Activated CD4-positive, alpha-beta T cell treated with anti-CD3 and anti-CD28 coated beads, Interleukin-10, Interleukin-2, amounts not matched to agents 100 ng/mL and 50 ng/mL, durations not matched to agents 16 hours and 8 hours (primary cell): Measurements from ENCODE around the gene UPK3A.

ENCODE experiments used
- DNase-seq: peaks from one replicate; pipeline ENCODE4 v3.0.0-alpha.2; 2020

The UPK3A gene

DNA sequence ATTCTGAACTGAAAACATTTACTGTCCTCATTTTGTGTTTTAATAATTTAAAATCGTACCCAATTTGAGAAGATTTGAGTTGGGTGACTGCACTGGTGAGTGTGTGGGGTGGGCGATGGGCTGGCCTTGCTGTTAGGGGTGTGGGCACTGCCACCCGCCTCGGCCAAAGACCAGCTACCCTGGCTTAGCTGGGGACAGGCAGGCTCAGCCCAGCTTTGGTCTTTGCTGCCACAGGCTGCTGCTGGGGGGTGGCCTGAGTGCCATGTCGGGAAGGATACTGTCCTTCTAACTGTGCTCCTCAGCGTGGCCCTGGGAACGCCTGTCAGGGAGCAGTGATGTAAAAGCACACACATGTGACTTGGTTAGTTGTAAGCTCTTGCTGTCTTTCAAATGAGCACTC is 47.3 kb downstream of the UPK3A start:
- DNase-seq, result no peak

DNA sequence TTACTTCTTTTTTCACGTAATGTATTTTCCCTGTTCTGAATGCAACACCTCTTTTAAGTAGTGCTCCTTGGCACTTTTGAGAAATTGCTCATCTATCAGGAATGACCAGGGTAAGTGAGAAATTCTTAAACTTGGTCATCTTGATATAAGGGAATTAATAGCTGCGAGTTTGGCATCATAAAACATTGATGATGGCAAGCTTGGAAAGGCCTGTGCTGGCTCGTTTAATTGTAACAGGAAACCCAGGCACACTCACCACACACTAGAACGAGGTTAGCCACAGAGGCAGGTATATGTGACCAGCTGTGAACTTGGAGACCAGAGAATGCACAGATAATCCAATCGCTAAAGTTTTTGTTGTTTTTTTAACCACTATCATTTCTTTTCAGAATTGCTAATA is 49.3 kb downstream of the UPK3A start:
- no peak for DNase-seq

DNA sequence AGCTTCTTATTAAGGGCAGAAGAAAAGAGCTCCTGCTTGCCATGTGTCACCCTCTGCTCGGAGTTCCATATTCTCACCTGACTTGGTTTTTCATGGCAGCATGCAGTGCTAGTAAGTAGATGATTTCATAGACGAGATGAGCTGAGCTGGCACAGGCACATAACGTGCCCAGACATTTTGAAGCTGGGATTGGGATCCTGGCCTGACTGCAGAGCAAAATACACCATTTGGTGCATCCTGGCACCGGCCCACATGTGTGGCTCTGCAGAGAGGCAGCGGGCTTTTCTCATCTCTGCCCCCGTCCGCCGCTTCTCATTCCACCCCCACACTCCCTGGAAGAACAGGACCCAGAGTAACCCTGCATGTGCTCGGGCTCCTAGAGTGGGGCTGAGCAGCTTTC is 49.8 kb downstream of the UPK3A start:
- DNase-seq, result no peak

DNA sequence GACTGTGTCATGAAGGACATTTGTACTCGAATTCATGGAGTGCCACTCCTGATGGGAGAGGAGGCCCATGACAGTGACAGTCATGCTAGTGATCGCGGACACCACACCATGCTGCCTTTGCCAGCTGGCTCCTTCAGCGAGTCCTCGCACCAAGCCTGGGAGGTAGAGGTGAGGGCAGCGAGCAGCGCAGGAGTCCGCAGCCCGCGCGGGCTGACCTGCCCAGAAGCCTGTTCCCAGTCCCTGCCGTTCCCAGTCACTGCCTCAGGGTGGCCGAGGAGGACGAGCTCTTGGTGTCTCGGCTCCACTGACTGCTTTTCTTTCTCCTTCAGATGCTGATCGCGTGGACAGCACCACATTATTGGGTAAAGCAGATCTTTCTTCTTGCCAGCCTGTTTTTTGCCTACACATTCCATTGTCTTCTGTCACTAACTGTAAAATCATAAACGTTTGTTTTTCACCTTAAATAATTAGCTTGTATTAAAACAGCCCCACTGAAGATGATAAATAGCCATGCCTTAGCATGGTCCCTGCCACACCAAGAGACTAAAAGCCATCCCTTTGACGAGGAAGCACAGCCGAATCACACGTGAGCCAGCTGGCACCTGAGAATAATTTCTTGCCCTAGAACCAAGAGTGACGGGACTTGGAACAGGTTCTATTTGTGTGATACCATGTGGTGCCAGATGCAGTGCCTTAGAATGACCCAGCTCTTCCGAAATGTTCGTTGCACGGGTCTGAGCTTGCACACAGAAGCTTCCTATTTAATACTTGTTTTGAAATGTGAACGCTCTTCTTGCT is 50.5 kb downstream of the UPK3A start:
- no peak for DNase-seq

DNA sequence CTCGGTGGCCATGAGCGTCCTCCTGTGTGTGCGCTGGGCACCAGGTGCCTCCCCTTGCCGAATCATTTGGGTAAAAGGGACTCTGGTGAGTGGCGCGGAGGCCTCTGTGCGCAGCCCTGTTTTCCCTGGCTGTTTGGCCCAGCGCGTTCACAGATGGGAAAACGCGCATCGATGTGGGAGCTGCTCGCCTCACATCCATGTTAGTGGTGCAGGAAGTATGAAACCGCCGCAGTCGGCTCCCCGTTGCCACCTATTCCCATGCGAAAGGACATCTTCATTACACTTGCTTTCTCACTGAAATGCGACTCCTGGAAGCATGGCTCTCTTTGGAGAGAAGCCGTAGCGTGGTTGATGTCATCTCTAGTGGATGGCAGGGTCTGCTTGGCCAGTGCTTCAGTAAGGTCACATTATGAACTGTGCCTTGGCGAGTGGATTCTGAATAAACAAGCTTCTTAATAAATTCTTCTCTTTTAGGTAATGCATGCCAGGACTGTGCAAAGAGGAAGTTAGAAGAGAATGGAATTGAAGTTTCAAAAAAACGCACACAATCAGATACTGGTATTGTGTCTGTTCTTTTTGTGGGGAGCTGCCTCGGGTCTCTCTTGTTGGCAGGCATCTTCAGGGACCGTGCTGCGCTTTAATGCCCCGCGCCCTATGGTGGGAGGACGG is 51.2 kb downstream of the UPK3A start:
- no peak for DNase-seq

DNA sequence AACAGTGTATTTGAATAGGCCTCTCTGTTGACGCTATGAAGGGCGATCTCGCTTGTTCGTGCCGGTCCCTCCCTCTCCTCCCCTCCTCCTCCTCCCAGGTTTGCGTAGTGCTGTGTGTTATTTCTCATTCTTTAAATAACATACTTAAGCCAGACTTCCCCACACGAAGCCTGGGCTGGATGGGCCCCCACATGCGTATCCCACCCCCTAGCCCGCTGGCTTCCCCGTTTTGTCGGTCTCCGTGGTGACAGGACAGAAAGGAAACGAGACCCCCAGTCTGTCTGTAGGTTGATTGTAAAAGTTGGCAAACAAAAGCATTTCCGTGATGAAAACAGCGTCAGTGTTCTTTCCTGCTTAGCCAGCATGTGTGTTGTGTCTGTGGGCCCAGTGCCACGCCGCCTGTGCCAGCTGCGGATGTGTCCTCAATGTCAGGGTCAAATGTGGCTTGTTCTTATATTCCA is 52.3 kb downstream of the UPK3A start:
- DNase-seq, result no peak

DNA sequence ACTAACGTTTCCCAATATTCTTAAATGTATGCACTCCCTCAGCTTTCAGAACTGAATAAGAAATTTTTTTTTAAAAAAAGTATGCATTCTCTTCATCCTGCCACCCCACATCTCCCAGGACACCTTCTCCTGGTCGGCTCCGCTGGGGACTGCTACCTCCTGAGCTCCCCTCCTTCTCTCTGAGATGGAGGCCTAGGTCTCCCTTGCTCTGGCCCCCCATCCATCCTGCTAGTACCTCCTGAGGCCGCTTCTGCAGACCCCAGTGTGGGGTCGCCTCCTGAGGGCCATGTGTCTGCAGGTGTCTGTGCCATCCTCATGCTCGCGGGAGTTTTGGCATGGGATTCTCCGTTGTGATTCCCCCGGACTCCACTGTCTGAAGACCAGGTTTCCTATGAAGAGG is 52.8 kb downstream of the UPK3A start:
- DNase-seq, result no peak

DNA sequence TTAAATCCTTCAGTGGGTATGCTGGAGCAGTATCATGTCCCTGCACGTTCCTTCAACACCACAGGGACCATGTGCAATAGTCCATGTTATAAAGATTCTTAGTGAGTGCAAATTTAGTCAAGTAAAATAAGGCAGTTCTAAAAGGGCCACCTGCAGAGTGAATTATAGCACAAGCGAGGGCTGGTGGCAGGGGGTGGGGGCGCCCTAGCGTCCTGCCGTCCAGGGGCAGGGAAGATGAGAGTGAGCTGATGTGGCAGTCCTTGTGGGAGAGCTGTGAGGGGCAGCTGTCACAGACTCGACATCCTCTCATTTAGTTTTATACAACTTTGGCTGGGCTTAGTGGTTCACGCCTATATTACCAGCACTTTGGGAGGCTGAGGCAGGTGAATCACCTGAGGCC is 54.0 kb downstream of the UPK3A start:
- no peak for DNase-seq

DNA sequence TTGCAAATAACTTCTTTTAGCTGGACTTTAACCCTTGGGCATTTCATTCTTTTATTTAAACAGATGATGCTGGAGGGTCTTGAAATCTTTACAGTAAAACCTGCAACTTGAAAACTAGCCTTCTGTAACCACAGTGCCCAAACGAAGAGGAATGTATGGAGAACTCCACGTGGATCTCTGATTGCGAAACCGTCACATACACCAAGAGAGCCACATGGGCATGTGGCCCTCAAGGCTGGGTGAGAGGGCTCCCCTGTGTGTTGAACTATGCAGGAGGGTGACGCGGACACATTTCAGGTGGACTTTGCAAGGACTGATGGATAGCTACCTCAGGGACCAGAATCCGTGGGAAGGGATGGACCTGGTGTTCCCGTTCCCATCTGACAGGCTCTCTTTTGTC is 55.6 kb downstream of the UPK3A start:
- no peak for DNase-seq

DNA sequence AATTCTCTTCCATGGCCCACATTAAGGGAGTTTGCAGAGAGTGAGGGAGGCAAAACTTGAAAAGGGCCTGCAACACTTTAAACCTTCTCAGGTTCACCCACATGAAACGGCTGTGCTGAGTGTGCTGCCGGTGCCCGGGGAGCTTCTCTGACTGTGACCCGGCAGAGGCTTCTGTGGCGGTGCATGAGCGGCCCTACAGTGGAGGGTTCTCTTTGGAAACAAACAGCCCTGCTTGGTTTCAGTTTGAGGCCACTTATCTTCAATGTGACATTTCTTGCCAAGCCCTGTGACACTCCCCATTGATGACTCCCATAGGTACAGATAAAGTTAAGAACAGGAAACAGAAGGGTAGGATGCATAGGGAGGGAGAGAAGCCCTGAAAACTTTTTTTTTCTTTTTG is 56.7 kb downstream of the UPK3A start:
- DNase-seq, result peak; percentile 41

DNA sequence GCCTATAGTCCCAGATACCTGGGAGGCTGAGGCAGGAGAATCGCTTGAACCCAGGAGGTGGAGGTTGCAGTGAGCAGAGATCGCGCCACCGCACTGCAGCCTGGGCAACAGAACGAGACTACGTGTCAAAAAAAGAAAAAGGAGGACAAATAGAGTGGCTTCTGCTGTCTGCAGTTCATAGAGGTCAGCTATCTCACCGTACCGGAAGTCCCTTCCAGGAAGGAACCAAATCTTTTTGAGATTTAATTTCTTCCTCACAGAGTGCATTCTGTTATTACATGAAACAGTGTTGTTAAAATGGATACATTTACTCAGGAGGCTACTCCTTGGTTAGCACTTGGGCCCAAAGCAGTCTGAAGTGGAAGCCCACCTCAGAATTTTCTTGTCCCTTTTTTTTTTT is 58.4 kb downstream of the UPK3A start:
- DNase-seq, result no peak

DNA sequence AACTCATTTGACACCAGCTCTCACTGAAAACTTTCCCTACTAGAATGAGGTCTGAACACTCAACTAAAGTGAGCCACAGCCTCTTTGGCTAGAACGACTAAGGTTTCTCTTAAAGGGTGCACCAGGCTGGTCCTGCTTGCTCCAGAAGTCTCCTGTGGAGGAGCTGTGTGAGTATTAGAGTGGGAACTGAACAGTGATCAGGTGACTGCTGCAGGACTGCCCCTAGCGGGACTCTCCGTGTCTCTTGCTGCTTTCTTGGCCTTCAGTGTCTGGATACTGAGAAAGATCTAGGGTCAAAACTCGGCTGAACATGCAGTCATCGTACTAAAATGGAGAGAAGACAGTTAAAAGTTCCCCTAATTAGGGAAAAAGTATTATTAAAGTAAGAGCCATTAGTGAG is 59.6 kb downstream of the UPK3A start:
- DNase-seq, result no peak
